Stimulated activated CD8-positive, alpha-beta memory T cell treated with anti-CD3 and anti-CD28 coated beads, Interleukin-15, amount 100 ng/mL, for 48 hours (primary cell): ENCODE measurements around the gene BTBD17.
"Not testable (repeated sequence)": the region's sequence is repeated elsewhere in the genome, so short reads cannot be mapped to it uniquely, and the experiment has no call there.

ENCODE experiments used
- DNase-seq, 2 donors: peaks; one replicate each; pipeline ENCODE4 v3.0.0-alpha.2; 2020; ENCODE audit warnings: low read depth in 2 of 2

Gene BTBD17

DNA sequence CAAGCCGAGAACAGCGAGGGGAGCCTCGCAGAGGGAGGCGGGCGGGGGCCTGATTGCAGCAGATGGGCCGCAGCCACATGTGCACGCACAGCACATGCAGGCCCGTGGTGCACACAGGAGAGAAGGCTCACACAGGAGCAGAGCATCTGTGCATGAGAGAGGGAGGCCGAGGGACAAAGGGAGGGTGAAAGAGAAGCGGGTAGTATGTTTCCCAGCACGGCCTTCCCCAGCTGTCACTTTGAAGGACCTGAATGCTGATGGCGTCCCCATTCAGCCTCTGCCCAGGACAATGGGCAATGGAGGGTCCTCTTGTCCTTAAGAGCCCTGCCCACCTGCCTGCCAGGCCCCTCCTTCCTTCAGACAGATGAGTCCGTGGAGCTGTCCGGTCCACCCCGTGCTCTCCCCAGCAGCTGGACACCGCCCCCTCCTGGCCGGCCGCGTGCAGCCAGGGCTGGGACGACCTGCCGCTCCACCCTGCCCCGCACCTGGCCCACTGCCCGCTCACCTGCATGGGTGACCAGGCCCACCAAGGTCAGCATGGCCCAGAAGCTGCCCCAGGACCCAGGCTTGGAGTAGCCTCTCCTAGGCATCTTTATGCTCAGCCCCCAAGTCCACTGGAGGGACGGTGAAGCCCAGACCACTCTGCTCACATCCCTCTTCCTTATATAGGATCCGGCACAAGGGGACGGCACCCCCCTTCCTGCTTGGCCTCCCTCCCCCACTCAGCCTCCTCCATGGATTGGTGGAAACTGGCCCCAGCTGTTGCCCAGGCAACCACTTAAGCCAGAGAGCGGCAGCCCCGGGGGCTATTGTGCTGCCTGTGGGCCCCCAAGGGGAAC lies at the start of gene BTBD17:
Gene BTBD17 (minus strand): TSS at position 639 of the 839 bp plus-strand sequence. CDS start 49 bp downstream, at position 590.
- no peak for DNase-seq

DNA sequence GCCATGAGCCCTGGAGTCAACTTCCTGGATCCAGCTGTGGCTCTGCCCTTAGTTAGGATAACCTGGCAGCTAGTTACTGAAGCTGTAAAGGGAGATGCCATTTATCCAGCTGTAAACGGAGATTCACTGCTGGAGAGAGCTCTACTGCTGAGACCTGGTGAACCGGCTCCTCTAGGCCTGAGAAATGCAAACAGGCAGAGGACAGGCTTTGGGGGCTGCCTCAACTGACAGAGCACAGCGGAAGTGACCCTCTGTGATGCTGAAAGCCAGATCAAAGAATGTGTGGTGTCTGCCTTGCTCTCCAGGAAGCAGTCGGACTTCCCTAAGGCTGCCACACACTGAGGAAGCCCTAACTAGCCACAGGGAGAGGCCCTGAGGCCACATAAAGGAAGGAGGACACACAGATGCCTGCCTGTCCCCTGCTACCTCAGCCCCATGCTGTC lies 48.4 kb upstream of the BTBD17 start:
- DNase-seq: no peak

- DNase-seq: no peak
Measured at GRCh38 chr17:74408815-74409214, 47.1 kb upstream of the BTBD17 start.

DNA sequence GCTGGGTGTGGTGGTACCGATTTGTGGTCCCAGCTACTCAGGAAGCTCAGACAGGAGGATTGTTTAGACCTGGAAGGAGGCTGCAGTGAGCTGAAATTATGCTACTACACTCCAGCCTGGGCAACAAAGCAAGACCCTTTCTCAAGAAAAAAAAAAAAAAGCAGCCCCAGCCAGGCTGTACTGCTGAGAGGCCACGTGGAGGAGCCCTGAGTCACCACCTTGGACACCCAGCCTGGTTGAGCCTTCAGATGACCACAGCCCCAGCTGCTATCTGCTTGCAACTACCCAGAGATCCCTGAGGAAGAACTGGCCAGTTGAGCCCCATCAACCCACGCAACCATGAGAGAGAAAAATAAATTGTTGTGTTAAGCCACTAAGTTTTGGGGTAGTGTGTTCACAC lies 46.6 kb upstream of the BTBD17 start:
- no peak for DNase-seq

DNA sequence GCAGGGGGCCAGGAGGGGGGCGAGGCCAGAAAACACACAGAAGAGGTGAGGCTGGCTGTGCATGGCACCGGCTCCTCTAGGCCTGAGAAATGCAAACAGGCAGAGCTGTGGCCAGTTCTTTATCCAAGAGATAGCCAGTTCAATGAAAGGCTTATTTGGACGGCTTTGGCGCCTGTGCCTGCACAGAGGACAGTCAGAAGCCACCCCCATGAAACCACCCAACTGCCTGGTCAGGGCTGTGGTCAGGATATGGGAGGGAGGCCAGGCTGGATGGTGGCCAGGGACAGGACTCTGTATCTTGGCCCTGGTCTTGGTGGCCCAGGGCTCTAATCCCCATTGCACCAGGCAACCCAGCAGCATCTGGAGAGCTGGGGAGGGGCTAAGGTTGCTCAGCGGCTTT lies 45.7 kb upstream of the BTBD17 start:
- DNase-seq: no peak

GRCh38 chr17:74405311-74405710 lies 43.6 kb upstream of the BTBD17 start:
- not testable (repeated sequence) for DNase-seq

GRCh38 chr17:74404789-74405188 lies 43.1 kb upstream of the BTBD17 start:
- no peak for DNase-seq

GRCh38 chr17:74404218-74404617 lies 42.5 kb upstream of the BTBD17 start:
- DNase-seq: no peak

GRCh38 chr17:74403512-74404137 lies 42.0 kb upstream of the BTBD17 start:
- DNase-seq: no peak

GRCh38 chr17:74402048-74402447 lies 40.4 kb upstream of the BTBD17 start:
- DNase-seq: no peak

DNA sequence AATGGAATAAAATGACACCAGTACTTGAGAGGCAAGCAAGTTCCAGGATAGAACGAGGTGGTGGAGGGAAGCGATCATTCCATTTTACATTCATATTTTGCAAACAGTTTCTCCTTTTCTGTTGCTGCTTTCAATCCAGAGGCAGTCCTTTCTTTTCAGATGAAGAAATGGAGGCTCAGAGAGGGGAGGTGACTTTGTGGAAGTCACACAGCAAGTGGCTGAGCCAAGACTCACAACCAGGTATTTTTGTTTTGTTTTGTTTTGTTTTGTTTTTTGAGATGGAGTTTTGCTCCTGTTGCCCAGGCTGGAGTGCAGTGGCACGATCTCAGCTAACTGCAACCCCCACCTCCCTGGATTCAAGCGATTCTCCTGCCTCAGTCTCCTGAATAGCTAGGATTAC lies 34.9 kb upstream of the BTBD17 start:
- DNase-seq: no peak

DNA sequence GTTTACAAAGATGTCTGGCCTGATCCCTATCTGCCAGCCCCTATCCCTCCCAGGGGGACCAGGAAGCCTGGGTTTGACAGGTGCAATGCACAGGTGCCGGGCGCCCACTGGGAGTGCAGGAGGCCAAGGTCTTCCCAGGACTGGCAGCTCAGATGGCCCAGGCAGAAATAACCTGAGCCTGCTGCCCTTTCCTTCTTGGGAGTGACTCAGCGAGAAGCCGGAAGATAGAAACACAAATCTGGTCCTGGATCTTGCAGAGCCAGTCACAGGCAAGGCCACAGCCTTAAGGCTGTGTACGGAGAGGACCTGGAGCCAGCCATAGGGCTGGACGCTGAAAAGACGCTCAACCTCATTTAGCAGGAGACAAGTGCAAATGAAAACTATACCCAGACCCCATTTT lies 33.3 kb upstream of the BTBD17 start:
- no peak for DNase-seq

DNA sequence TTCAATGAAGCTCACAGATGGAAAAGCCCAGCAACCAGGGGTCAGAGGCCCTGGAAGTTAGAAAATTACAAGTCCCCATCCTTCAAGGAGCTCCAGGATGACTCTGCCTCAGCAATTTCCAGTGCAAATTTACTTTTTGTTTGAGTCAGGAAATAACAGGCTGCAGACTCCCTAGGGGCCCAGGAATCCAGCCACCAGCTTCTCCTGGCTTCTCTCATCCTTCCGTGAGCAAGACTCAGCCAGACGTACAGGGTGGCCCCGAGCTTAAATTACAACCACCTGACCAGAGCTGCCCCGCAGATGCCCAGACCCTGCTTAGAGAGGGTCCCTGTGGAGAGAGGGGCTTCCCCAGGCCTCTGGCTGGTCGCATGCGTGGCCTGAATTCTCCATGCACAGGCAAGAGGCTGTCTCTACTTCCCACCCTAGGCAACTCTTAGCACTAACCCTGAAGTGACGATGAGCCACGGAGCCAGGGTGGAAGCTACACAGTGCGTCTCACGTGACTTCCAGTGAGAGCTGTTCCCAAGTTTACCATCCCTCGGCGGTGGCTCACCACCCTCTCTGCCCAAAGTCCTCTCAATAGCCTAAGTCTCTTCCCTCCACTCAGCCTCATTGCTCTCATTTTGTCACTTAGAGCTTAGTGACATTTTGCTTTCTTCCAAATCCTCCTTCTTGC lies 32.7 kb upstream of the BTBD17 start:
- no peak for DNase-seq

GRCh38 chr17:74393346-74393942 lies 31.8 kb upstream of the BTBD17 start:
- no peak for DNase-seq

DNA sequence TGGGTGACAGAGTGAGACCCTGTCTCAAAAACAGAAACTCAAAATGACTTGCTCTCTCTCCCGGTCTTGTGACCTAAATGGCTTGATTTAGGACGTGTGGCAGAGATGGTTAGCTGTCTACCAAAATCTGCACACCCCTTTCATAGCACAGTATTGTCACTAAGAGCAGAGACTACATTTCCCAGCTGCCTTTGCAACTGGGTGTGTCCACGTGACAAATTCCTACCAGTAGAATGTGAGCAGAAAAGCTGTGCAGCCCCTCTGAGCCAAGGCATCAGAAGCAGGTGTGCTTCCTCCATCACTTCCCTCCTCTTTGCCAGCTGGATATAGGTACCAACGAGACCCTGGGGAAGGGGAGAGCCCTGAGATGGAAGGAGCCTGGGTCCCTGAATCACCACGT lies 31.2 kb upstream of the BTBD17 start:
- DNase-seq: no peak

DNA sequence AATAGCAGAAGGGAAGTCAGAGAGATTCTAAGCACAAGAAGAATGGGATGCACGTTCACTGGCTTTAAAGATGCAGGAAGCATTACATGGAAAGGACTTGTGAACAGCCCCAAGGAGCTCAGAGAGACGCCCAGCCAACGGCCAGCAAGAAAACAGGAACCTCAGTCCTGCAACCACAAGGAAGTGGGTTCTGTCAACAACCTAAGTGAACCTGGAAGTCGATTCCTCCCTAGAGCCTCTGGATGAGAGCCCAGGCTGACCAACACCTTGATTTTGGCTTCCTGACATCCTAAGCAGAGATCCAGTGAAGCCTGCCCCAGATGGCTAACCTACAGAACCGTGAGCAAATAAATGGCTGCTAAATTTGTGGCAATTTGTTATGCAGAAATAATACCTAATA lies 30.1 kb upstream of the BTBD17 start:
- no peak for DNase-seq

- DNase-seq: no peak
Measured at GRCh38 chr17:74390680-74391653, 29.3 kb upstream of the BTBD17 start.

- no peak for DNase-seq
Measured at GRCh38 chr17:74389937-74390679, 28.4 kb upstream of the BTBD17 start.

- DNase-seq: no peak
Measured at GRCh38 chr17:74389084-74389753, 27.6 kb upstream of the BTBD17 start.
